Panc1 (cell line): ENCODE measurements around the gene SIRT7.

ENCODE experiments used
- POLR2AphosphoS5 ChIP-seq: IDR thresholded peaks from 2 replicates; pipeline ENCODE4 v1.6.1; 2012; ENCODE audit warnings: mild to moderate bottlenecking, low read depth, low read length, moderate library complexity
- TF ChIP-seq, protein P1 (sequence below): fragments of 450-650 bp; IDR thresholded peaks from 2 replicates; pipeline ENCODE4 v1.5.1; 2017; ENCODE audit warnings: mild to moderate bottlenecking

DNA sequence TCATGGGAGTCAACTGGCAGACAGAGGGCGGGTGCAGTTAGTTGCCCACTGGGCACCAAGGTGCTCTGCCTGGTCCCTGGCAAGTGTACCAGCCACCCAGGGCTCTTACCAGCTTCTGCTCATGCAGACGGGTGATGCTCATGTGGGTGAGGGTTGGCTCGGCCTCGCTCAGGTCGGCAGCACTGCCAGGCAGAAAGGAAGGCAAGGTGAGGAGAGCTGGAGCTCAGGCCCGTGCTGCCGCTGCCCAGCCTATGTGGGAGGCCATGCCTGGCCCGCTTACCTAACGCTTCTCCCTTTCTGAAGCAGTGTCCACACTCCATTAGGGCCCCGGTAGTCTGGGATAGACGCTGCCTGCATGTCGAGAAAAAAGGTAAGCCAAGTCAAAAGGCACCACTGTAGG, 2.6 kb downstream of the SIRT7 start:
- TF ChIP-seq POLR2AphosphoS5, result no peak
- TF ChIP-seq, protein P1, sequence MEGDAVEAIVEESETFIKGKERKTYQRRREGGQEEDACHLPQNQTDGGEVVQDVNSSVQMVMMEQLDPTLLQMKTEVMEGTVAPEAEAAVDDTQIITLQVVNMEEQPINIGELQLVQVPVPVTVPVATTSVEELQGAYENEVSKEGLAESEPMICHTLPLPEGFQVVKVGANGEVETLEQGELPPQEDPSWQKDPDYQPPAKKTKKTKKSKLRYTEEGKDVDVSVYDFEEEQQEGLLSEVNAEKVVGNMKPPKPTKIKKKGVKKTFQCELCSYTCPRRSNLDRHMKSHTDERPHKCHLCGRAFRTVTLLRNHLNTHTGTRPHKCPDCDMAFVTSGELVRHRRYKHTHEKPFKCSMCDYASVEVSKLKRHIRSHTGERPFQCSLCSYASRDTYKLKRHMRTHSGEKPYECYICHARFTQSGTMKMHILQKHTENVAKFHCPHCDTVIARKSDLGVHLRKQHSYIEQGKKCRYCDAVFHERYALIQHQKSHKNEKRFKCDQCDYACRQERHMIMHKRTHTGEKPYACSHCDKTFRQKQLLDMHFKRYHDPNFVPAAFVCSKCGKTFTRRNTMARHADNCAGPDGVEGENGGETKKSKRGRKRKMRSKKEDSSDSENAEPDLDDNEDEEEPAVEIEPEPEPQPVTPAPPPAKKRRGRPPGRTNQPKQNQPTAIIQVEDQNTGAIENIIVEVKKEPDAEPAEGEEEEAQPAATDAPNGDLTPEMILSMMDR, result no peak
